Endothelial cell (in vitro differentiated cells): ENCODE results near the gene MARCO. TPM values are rescaled to one million over a fixed set of nuclear protein-coding genes. Genes with fewer than 3 reads are reported as not detected.

Experiments used
- DNase-seq: peaks from one replicate; pipeline ENCODE4 v3.0.0; 2021; ENCODE audit warnings: low spot score
- H3K27ac Mint-ChIP-seq: one replicate; pipeline ENCODE4 v1.8.0; 2021; ENCODE audit warnings: mixed read lengths, inconsistent platforms; ENCODE audit not compliant: unreplicated experiment
- H3K27me3 Mint-ChIP-seq: one replicate; pipeline ENCODE4 v1.8.0; 2021; ENCODE audit warnings: mild to moderate bottlenecking, moderate library complexity, mixed read lengths, inconsistent platforms; ENCODE audit not compliant: unreplicated experiment
- H3K36me3 Mint-ChIP-seq: one replicate; pipeline ENCODE4 v1.8.0; 2021; ENCODE audit warnings: mild to moderate bottlenecking, low read depth, mixed read lengths, inconsistent platforms; ENCODE audit not compliant: unreplicated experiment
- H3K4me1 Mint-ChIP-seq: one replicate; pipeline ENCODE4 v1.8.0; 2021; ENCODE audit warnings: mild to moderate bottlenecking, mixed read lengths, inconsistent platforms; ENCODE audit not compliant: unreplicated experiment
- H3K4me3 Mint-ChIP-seq: one replicate; pipeline ENCODE4 v1.8.0; 2021; ENCODE audit warnings: mild to moderate bottlenecking, mixed read lengths, inconsistent platforms; ENCODE audit not compliant: unreplicated experiment
- H3K9me3 Mint-ChIP-seq: one replicate; pipeline ENCODE4 v1.8.0; 2021; ENCODE audit warnings: mixed read lengths, inconsistent platforms; ENCODE audit not compliant: unreplicated experiment
- CTCF ChIP-seq: fragments of 200-600 bp; sonication (generic); IDR thresholded peaks from one replicate; pipeline ENCODE4 v1.5.0; 2021; ENCODE audit warnings: antibody characterized with exemption; ENCODE audit not compliant: unreplicated experiment
- total RNA-seq: library from RNA; stranded (reverse); fragmentation: NEBNext Ultra II Directional; extraction: Animal tissue kit (Norgen Biotek cat#: 25700); gene quantifications from one replicate; pipeline ENCODE4 v1.2.1, GENCODE V29; 2021; ENCODE audit not compliant: unreplicated experiment

Gene MARCO
- total RNA-seq, 1 donor from 2014 or later: not detected

DNA sequence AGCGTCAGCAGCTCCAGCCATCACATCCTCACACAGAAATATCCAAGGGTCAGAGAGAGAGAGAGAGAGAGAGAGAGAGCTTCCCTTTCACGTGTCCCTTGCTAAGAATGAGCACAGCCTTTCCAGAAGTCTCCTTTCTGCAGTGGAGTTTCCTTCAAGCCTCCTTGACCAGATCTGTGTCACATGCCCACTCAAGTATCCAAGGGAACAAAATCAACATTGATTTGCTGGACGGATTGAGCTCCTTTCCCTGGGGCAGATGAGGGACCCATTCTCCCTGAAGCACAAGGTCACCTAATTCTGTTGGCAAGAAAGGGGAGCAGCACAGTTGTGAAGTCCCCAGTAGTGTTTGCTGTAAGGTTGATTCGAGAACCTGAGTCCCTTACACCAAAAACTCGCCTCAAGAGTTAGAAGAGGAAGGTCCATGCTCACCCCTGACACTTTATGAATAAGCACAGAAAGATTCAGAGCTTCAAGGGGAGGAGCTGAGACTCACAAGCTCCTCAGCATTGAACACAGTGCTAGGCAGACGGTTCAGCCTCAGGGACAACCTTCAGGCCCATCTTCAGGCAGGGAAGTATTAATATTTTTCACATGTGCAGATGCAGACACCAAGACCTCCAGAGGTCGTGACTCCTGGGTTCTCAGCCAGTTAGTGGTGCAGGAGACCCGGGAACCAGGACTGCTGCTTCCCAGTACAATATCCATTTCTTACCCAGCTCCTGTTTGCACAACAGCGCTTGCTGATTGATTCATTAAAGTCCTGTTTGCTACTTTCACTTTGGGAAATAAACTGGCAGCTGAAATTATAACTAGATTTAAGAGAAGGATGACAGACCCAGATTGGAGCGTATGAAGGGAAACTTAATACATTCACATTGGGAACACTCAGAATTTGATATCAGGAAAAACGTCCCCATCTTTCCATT is 38.2 kb upstream of the MARCO start:
- no peak for DNase-seq
- Mint-ChIP-seq H3K4me3 (no peak overlapping the region), H3K9me3 (no peaks in the 10 kb centered on the region), H3K27ac (no peak overlapping the region), H3K4me1 (no peaks in the 10 kb centered on the region), H3K36me3 (no peaks in the 10 kb centered on the region), H3K27me3 (peaks cover 2% of the 10 kb centered on the region)
- no peak for TF ChIP-seq CTCF

DNA sequence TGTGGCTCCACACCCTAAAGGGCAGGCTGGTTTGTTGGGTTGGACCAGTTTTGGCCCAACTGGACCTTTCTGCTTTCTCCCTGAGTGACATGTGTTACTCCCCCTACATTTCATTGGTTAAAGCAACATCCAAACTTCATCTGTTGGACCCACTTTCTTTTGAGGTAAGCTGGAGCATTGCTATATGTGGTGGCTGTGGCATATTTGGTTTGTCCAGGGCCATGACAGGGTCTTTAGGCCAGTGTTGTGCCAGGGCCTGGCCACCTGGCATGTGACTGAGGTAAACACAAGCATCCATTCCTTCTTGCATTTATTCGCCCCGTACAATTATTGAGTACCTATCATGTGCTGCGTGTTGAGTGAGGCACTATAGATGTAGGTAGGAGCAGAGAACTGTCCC is 36.8 kb upstream of the MARCO start:
- Mint-ChIP-seq H3K27me3 (peaks cover 2% of the 10 kb centered on the region), H3K36me3 (no peaks in the 10 kb centered on the region), H3K9me3 (no peaks in the 10 kb centered on the region), H3K27ac (no peak overlapping the region), H3K4me1 (no peaks in the 10 kb centered on the region), H3K4me3 (no peak overlapping the region)
- TF ChIP-seq CTCF: no peak
- DNase-seq: no peak

DNA sequence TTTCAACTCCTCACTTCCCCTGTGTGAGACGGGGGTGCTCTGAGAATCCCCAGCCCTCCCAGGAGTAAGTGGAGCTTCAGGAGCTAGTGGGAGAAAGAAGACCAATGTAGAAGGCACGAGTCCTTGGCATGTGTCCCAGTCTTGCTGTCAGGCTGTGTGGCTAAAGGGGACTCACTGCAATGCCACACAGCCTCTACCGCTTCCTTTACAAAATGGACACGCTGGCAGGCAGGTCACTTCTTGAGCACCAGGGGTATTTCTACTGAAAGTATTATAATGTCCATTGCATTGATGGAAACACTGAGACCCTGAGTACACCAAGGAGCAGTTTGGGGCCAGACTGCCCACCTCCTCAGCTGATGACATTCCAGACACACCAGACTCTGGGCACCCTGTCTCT is 35.8 kb upstream of the MARCO start:
- peaks cover 4% of the 10 kb centered on the region for H3K27me3 Mint-ChIP-seq
- H3K4me3 Mint-ChIP-seq: no peak overlapping the region
- no peaks in the 10 kb centered on the region for H3K36me3 Mint-ChIP-seq
- no peaks in the 10 kb centered on the region for H3K9me3 Mint-ChIP-seq
- DNase-seq: no peak
- H3K27ac Mint-ChIP-seq: no peak overlapping the region
- H3K4me1 Mint-ChIP-seq: no peaks in the 10 kb centered on the region
- no peak for TF ChIP-seq CTCF

GRCh38 chr2:118907759-118908158 is 34.2 kb upstream of the MARCO start:
- peaks cover 2% of the 10 kb centered on the region for H3K27me3 Mint-ChIP-seq
- TF ChIP-seq CTCF: no peak

GRCh38 chr2:118909191-118909590 is 32.8 kb upstream of the MARCO start:
- Mint-ChIP-seq H3K4me1 (peaks cover 2% of the 10 kb centered on the region), H3K9me3 (no peaks in the 10 kb centered on the region), H3K4me3 (no peak overlapping the region), H3K36me3 (no peaks in the 10 kb centered on the region), H3K27ac (no peak overlapping the region), H3K27me3 (peaks cover 4% of the 10 kb centered on the region)
- DNase-seq: no peak
- TF ChIP-seq CTCF: no peak

More at GRCh38 chr2:118907759-118908158, 34.2 kb upstream of the MARCO start:
- H3K9me3 Mint-ChIP-seq: no peaks in the 10 kb centered on the region
- no peak overlapping the region for H3K27ac Mint-ChIP-seq
- no peaks in the 10 kb centered on the region for H3K36me3 Mint-ChIP-seq
- no peaks in the 10 kb centered on the region for H3K4me1 Mint-ChIP-seq
- H3K4me3 Mint-ChIP-seq: no peak overlapping the region
- DNase-seq: no peak
